HepG2 (cell line): ENCODE results near the gene ADRM1. TPM values are rescaled to one million over a fixed set of nuclear protein-coding genes. Genes with fewer than 3 reads are reported as not detected.

Experiments used
- CBX2 ChIP-seq, 2 experiments: fragments of 200-600 bp in 1 of 2; sonication (generic); formaldehyde crosslinking in 1 of 2; IDR thresholded peaks; 2 replicates each; pipeline versions ENCODE4 v1.7.0 to v1.8.1; 2018 to 2022; ENCODE audit warnings: low read depth in 2 of 2, low read length in 1 of 2, mild to moderate bottlenecking in 1 of 2, missing genetic modification reagents in 1 of 2
- E2F5 ChIP-seq: sonication (generic); formaldehyde crosslinking; conservative IDR thresholded peaks from 2 replicates; pipeline ENCODE4 v1.4.0; 2020; ENCODE audit warnings: missing genetic modification reagents
- GRHL1 ChIP-seq: sonication (generic); formaldehyde crosslinking; conservative IDR thresholded peaks from 2 replicates; pipeline ENCODE4 v1.8.0; 2022; ENCODE audit warnings: missing genetic modification reagents
- KLF15 ChIP-seq: sonication (generic); formaldehyde crosslinking; IDR thresholded peaks from 2 replicates; pipeline ENCODE4 v1.8.1; 2023; ENCODE audit warnings: borderline replicate concordance, mild to moderate bottlenecking, inconsistent platforms, missing genetic modification reagents, mixed read lengths
- MED13 ChIP-seq: sonication (generic); formaldehyde crosslinking; IDR thresholded peaks from 2 replicates; pipeline ENCODE4 v1.5.0; 2020; ENCODE audit warnings: missing genetic modification reagents
- MNT ChIP-seq: fragments of 450-650 bp; IDR thresholded peaks from 2 replicates; pipeline ENCODE4 v1.6.1; 2016
- RNF219 ChIP-seq: sonication (generic); formaldehyde crosslinking; IDR thresholded peaks from 2 replicates; pipeline ENCODE4 v1.5.0; 2020; ENCODE audit warnings: mild to moderate bottlenecking, missing genetic modification reagents
- SIN3A ChIP-seq: IDR thresholded peaks from 2 replicates; pipeline ENCODE4 v1.6.1; 2011; ENCODE audit warnings: low read depth, mild to moderate bottlenecking, control low read depth, low read length, borderline replicate concordance
- SNRNP70 ChIP-seq: fragments of 200-400 bp; formaldehyde crosslinking; IDR thresholded peaks from 2 replicates; pipeline ENCODE4 v1.6.1; 2017; ENCODE audit warnings: mild to moderate bottlenecking, low read depth, low read length, moderate library complexity
- TBX2 ChIP-seq: sonication (generic); formaldehyde crosslinking; IDR thresholded peaks from 2 replicates; pipeline ENCODE4 v1.5.0; 2020; ENCODE audit warnings: missing genetic modification reagents, mild to moderate bottlenecking, borderline replicate concordance
- ZEB1 ChIP-seq: IDR thresholded peaks from 2 replicates; pipeline ENCODE4 v1.6.1; 2012; ENCODE audit warnings: mild to moderate bottlenecking, low read depth, inconsistent platforms; ENCODE audit not compliant: insufficient replicate concordance
- ZNF124 ChIP-seq: sonication (generic); formaldehyde crosslinking; IDR thresholded peaks from 2 replicates; pipeline ENCODE4 v1.4.0; 2020; ENCODE audit warnings: missing genetic modification reagents
- ZNF343 ChIP-seq: sonication (generic); formaldehyde crosslinking; IDR thresholded peaks from 2 replicates; pipeline ENCODE4 v1.4.0; 2020; ENCODE audit warnings: mild to moderate bottlenecking, missing genetic modification reagents
- ZNF430 ChIP-seq: sonication (generic); formaldehyde crosslinking; IDR thresholded peaks from 2 replicates; pipeline ENCODE4 v1.9.0; 2021; ENCODE audit warnings: mild to moderate bottlenecking, missing genetic modification reagents
- ZNF512 ChIP-seq: sonication (generic); formaldehyde crosslinking; IDR thresholded peaks from 2 replicates; pipeline ENCODE4 v1.4.0; 2020; ENCODE audit warnings: mild to moderate bottlenecking, missing genetic modification reagents
- ZNF550 ChIP-seq: sonication (generic); formaldehyde crosslinking; IDR thresholded peaks from 2 replicates; pipeline ENCODE4 v1.4.0; 2020; ENCODE audit warnings: mild to moderate bottlenecking, missing genetic modification reagents, borderline replicate concordance
- ZNF580 ChIP-seq: IDR thresholded peaks from 2 replicates; pipeline ENCODE4 v1.6.1; 2016; ENCODE audit warnings: low read depth, borderline replicate concordance
- ZNF784 ChIP-seq: sonication (generic); formaldehyde crosslinking; IDR thresholded peaks from 2 replicates; pipeline ENCODE4 v1.5.1; 2020; ENCODE audit warnings: missing genetic modification reagents, mild to moderate bottlenecking, borderline replicate concordance
- polyA plus RNA-seq, 8 experiments: library from polyadenylated mRNA; depleted of rRNA in 3 of 8; stranded (reverse) in 7 of 8; unstranded in 1 of 8; fragments of >200 nt; fragmentation: Illumina TruSeq in 4 of 8; extraction: Trizol in 4 of 8; gene quantifications; 2 replicates each; pipeline versions ENCODE4 v1.2.1 to v1.2.3, GENCODE V29; 2011 to 2016; ENCODE audit warnings: low read depth in 4 of 8, missing spikeins in 1 of 8, mixed read lengths in 1 of 8; ENCODE audit not compliant: insufficient read depth in 1 of 8
- total RNA-seq, 5 experiments: library from RNA; depleted of rRNA; stranded (reverse); fragments of >200 nt; fragmentation: Illumina TruSeq; extraction: Trizol; gene quantifications; 2 replicates each; pipeline ENCODE4 v1.2.3, GENCODE V29; 2016; ENCODE audit warnings: low read depth in 1 of 5

The ADRM1 gene
- total and polyA plus RNA-seq, 2 of the 13 experiments (the other 11 are each of a cell fraction or from before 2014, with no cell fraction given) = 92.9 to 154 TPM

- no peak; the same call in 1 of the 2 replicates for TF ChIP-seq MNT
- no peak for TF ChIP-seq ZNF784
- no peak for TF ChIP-seq ZNF343 (CRISPR knock-in tag)
- TF ChIP-seq ZNF550 (CRISPR knock-in tag) = no peak; the same call in 1 of the 2 replicates
- TF ChIP-seq ZNF430 (CRISPR knock-in tag) = peak; percentile 87
- TF ChIP-seq ZNF124 = no peak
- TF ChIP-seq ZEB1 = no peak
- TF ChIP-seq KLF15 = no peak
- peak; percentile 95 for TF ChIP-seq SIN3A
- no peak for TF ChIP-seq CBX2 (IDR thresholded peaks at IDR 0.05; ENCODE audit: low read depth, low read length)
- TF ChIP-seq CBX2 (CRISPR knock-in tag; IDR thresholded peaks at IDR 0.05; ENCODE audit: low read depth) = no peak
- TF ChIP-seq RNF219 (CRISPR knock-in tag) = no peak; the same call in 1 of the 2 replicates
- no peak for TF ChIP-seq SNRNP70
- TF ChIP-seq GRHL1 (CRISPR knock-in tag) = no peak
- TF ChIP-seq E2F5 (CRISPR knock-in tag) = 0 out of 2 replicates have a peak, but pooled peaks have one; percentile 20
- peak; percentile 89 for TF ChIP-seq TBX2 (CRISPR knock-in tag)
- 0 out of 2 replicates have a peak, but pooled peaks have one; percentile 42 for TF ChIP-seq ZNF512
- TF ChIP-seq MED13 (CRISPR knock-in tag) = no peak
- TF ChIP-seq ZNF580 (CRISPR knock-in tag) = no peak
Measured at GRCh38 chr20:62303340-62304226, 786 bp downstream of the ADRM1 start (continued).
